ENCODE measurements around the gene NCR1. TPM values are rescaled to one million over a fixed set of nuclear protein-coding genes. Genes with fewer than 3 reads are reported as not detected.
"Not testable (repeated sequence)": the region's sequence is repeated elsewhere in the genome, so short reads cannot be mapped to it uniquely, and the experiment has no call there.

NCR1 gene, protein sequence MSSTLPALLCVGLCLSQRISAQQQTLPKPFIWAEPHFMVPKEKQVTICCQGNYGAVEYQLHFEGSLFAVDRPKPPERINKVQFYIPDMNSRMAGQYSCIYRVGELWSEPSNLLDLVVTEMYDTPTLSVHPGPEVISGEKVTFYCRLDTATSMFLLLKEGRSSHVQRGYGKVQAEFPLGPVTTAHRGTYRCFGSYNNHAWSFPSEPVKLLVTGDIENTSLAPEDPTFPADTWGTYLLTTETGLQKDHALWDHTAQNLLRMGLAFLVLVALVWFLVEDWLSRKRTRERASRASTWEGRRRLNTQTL
- total RNA-seq (2014; rRNA removed; shearing (Covaris generic)), result not detected in 2 replicates
- 0.33 TPM in 1 of 2 replicates, not detected in the other for polyA plus RNA-seq (2015; cell fraction: cytosol; rRNA removed)
- not detected in 2 replicates for polyA plus RNA-seq (2015; cell fraction: nucleus; rRNA removed)

DNA sequence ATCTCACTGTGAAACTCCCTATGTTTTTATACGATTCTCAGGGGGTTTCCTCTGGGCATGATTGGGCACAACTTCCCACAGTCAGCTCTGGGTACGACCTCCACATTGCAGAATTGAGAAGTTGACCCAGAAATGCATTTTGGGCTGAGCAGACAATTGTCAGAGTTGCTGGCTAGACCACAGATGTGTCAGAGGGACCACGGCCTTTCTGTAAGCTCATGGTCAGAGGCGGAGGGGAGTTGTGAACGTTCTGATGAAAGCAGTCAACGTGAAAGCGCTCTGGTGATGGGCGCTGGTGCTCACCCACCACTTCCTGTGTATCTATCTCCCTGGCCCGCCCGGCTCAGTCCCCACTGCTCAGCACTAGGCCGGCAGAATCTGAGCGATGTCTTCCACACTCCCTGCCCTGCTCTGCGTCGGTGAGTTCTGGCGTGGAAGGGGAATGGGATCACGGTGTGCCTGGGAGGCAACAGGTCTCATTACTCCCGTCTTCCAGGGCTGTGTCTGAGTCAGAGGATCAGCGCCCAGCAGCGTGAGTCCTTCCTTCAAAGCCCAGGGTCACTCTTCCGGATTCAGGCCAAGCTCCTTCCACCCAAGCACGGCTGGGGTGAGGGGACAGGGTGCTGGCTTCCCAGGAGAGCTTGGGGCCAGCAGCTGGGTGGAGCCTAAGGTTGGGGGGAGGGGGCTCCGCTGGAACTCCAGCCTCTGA lies at the start of gene NCR1:
Gene NCR1 (plus strand): TSS at position 346 of the 709 bp plus-strand sequence. CDS start 40 bp downstream, at position 386.
- DNase-seq (ENCODE audit: low read depth, low spot score), result no peak
- in situ Hi-C loops (cut with HindIII; ENCODE audit: low pct_unique_long_range_greater_than_20kb, low sequenced_read_pairs), result no loop called here

DNA sequence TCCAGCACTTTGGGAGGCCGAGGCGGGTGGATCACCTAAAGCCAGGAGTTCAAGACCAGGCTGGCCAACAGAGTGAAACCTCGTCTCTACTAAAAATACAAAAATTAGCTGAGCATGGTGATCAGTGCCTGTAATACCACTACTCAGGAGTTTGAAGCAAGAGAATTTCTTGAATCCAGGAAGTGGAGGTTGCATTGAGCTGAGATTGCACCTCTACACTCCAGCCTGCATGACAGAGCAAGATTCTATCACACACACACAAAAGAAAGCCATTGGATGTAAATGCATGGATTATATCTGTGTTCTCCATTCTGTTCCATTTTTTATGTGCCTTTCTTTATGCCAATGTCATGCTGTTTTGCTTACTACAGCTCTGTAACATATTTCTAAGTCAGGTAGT lies 47.5 kb upstream of the NCR1 start:
- in situ Hi-C loops (cut with HindIII; ENCODE audit: low pct_unique_long_range_greater_than_20kb, low sequenced_read_pairs); DNase-seq (ENCODE audit: low read depth, low spot score): not testable (repeated sequence)

DNA sequence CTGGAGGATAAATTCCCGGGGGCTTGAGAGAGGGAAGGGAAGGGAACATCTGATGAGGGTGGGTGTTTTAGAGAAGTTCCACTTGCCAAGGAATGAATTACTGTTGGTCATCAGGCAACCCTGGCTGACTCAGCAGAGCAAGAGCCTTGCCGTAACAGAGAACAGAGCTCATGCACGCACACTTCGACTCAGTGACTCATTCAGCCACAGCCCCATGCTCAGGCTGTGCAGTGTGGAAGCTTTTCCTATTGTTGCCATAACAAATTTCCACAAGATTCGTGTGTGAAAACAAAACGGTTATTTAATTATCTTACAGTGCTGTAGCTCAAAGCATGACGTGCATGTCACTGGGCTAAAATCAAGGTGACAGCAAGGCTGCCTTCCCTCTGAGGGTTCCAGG lies 46.5 kb upstream of the NCR1 start:
- in situ Hi-C loops (cut with HindIII; ENCODE audit: low pct_unique_long_range_greater_than_20kb, low sequenced_read_pairs); DNase-seq (ENCODE audit: low read depth, low spot score): not testable (repeated sequence)

DNA sequence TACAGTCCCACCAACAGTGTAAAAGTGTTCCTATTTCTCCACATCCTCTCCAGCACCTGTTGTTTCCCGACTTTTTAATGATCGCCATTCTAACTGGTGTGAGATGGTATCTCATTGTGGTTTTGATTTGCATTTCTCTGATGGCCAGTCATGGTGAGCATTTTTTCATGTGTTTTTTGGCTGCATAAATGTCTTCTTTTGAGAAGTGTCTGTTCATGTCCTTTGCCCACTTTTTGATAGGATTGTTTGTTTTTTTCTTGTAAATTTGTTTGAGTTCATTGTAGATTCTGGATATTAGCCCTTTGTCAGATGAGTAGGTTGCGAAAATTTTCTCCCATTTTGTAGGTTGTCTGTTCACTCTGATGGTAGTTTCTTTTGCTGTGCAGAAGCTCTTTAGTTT lies 42.5 kb upstream of the NCR1 start:
- DNase-seq (ENCODE audit: low read depth, low spot score); in situ Hi-C loops (cut with HindIII; ENCODE audit: low pct_unique_long_range_greater_than_20kb, low sequenced_read_pairs): not testable (repeated sequence)

DNA sequence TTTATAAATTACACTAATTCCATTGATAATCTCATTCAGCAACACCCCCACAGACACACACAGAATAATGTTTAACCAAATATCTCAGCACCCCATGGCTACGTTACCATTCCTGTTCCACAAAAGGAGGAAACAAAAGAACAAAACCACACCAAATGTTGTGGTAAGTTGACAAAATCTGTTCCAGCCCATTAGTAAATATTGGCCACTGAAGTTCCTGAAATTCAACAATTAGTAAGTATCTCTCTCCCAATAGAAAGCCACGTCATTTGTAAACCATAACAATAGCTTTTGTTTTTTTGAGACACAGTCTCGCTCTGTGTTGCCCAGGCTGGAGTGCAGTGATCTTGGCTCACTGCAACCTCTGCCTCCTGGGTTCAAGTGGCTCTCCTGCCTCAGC lies 34.3 kb upstream of the NCR1 start:
- no peak for DNase-seq (ENCODE audit: low read depth, low spot score)
- in situ Hi-C loops (cut with HindIII; ENCODE audit: low pct_unique_long_range_greater_than_20kb, low sequenced_read_pairs), result no loop called here

DNA sequence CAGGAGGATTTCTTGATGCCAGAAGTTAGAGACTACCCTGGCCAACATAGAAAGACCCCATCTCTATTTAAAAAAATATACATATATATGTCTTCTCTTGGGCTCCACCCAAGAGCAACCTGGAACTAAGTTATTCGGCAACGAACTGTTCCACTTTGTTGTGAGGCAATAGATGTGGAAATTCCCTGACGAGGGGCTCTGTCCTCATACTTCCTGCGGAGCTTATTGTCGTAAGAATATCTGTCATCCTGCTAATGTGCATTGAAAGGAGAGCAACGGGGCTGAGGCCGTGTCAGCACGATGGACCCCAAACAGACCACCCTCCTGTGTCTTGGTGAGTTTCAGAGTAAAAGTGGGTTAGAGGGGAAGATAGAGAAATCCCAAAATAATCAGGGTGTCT lies 32.0 kb upstream of the NCR1 start, which contains the start of gene FCAR:
Gene FCAR (plus strand): TSS at position 246 of the 400 bp plus-strand sequence. CDS start 55 bp downstream, at position 301.
- no peak for DNase-seq (ENCODE audit: low read depth, low spot score)
- in situ Hi-C loops (cut with HindIII; ENCODE audit: low pct_unique_long_range_greater_than_20kb, low sequenced_read_pairs), result no loop called here

DNA sequence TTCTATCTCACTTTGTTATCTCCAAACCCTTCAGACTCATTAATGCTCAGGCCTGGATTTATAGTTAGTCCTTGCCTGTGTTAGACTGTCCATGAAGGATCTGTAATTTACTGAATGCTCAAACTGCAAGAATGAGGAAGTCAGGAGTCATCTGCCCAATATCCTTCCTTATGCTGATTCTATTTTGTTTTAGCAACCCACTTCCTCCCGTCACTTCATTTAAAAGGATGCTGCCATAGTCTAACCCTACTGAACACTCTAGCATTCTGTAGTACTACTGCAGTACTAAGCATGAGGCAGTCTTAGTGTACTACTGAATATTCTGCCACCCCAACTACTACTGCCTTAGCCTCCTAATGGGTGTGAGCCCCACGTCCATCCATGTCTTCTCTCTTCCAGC lies 30.4 kb upstream of the NCR1 start:
- in situ Hi-C loops (cut with HindIII; ENCODE audit: low pct_unique_long_range_greater_than_20kb, low sequenced_read_pairs), result no loop called here
- no peak for DNase-seq (ENCODE audit: low read depth, low spot score)

DNA sequence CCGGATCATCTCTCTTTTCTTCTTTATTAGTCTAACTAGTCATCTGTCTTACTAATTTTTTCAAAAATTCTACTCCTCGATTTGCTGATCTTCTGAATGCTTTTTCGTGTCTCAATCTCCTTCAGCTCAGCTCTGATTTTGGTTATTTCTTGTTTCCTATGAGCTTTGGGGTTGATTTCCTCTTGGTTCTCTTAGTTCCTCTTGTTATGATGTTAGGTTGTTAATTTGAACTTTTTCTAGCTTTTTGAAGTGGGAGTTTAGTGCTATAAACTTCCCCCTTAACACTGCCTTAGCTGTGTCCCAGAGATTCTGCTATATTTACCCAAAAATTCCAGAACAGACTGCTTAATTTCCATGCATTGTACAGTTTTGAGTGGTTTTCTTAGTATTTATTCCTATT lies 28.5 kb upstream of the NCR1 start:
- DNase-seq (ENCODE audit: low read depth, low spot score), result no peak
- in situ Hi-C loops (cut with HindIII; ENCODE audit: low pct_unique_long_range_greater_than_20kb, low sequenced_read_pairs), result no loop called here

DNA sequence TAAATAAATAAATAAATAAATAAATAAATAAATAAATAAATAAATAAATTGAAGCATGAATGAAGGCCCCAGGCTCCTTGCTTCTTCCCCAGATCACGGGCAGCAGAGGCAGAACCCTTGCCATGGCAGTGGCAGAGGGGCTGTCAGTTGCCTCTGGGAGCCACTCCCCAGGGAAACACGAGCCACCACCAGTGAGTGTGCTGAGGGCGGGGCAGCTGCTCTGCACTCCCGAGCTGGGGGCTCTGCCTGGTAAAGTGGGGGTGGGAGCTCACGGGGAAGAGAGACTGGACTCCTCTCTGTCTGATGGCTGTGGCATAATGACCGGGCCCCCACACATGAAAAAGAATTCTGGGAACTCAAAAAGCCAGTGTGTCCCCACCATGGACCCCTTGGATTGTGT lies 24.1 kb upstream of the NCR1 start:
- no peak for DNase-seq (ENCODE audit: low read depth, low spot score)
- in situ Hi-C loops (cut with HindIII; ENCODE audit: low pct_unique_long_range_greater_than_20kb, low sequenced_read_pairs), result no loop called here

DNA sequence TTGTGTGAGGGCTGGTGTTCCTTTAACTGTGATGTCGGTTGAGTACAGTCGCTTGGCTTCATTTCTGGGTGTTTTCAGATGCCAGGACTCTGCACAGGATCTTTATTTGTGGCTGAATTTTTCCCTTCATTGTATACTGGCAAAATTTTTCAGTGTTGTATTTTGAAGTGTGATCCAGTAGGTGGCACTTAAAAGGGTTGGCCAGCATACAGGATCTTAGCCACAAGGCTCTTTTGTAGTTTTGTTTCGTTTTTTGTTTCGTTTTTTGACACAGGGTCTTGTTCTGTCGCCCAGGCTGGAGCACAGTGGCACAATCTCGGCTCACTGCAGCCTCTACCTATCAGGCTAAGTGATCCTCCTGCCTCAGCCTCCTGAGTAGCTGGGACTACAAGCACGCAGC lies 23.2 kb upstream of the NCR1 start:
- in situ Hi-C loops (cut with HindIII; ENCODE audit: low pct_unique_long_range_greater_than_20kb, low sequenced_read_pairs), result no loop called here
- DNase-seq (ENCODE audit: low read depth, low spot score), result peak; percentile 44

DNA sequence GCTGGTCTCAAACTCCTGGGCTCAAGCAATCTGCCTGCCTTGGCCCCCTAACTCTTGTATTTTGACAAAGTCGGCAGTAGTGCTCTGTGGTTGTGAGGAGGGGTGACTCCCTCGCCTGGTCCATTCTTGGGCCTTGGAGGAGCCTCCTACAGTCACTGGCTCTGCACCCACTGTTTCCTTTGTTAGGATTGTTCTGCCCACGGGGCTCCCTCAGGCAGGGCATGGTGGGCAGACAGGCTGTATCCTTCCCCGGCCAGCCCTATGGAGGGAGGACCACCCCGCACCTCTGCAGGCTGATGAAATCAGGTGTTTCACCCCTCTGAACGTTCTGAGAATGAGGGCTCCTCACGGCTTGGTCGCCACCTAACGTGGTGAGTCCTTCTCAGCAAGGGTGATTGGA lies 22.7 kb upstream of the NCR1 start:
- in situ Hi-C loops (cut with HindIII; ENCODE audit: low pct_unique_long_range_greater_than_20kb, low sequenced_read_pairs), result no loop called here
- DNase-seq (ENCODE audit: low read depth, low spot score), result no peak

DNA sequence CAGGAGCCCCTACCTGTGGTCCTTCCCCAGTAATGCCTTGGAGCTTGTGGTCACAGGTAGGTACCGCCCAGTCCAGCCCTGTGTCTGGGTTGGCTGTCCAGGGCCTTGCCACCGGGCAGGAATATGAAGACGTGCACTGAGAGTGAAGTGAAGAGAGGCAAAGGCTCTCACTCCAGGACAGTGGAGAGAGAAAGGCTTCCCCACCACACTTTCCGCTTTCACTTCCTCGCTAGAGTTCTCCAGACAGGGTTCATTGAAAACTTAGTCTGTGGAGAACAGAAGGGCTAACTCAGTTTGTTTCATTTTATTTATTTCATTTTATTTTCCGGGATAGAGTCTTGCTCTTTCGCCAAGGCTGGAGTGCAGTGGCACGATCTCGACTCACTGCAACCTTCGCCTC lies 17.7 kb upstream of the NCR1 start:
- in situ Hi-C loops (cut with HindIII; ENCODE audit: low pct_unique_long_range_greater_than_20kb, low sequenced_read_pairs), result no loop called here
- DNase-seq (ENCODE audit: low read depth, low spot score), result no peak

DNA sequence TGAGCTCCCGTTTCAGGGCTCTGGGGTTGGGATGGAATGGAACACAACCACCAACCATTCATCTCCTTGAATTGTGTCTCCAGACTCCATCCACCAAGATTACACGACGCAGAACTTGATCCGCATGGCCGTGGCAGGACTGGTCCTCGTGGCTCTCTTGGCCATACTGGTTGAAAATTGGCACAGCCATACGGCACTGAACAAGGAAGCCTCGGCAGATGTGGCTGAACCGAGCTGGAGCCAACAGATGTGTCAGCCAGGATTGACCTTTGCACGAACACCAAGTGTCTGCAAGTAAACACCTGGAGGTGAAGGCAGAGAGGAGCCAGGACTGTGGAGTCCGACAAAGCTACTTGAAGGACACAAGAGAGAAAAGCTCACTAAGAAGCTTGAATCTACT lies 16.4 kb upstream of the NCR1 start:
- in situ Hi-C loops (cut with HindIII; ENCODE audit: low pct_unique_long_range_greater_than_20kb, low sequenced_read_pairs), result no loop called here
- no peak for DNase-seq (ENCODE audit: low read depth, low spot score)

DNA sequence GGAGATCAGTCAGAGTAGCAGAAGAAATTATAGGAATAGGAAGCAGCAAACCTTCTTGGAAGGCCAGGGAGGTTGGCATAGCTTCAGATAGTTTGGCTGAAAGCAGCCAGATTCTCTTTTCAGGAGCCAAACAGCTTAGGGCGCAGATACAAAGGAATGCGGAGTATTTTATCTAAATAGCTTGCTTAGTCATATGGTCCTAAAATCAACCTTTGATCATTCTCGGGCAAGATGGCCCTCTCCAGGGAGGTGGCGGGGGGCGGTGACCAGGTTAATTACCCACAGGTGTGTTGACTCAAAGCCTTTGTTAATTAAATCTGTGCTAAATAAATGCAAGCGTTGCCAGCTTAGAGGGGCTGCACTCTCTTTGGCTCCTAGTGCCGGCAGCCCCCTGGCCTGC lies 12.5 kb upstream of the NCR1 start:
- no peak for DNase-seq (ENCODE audit: low read depth, low spot score)

DNA sequence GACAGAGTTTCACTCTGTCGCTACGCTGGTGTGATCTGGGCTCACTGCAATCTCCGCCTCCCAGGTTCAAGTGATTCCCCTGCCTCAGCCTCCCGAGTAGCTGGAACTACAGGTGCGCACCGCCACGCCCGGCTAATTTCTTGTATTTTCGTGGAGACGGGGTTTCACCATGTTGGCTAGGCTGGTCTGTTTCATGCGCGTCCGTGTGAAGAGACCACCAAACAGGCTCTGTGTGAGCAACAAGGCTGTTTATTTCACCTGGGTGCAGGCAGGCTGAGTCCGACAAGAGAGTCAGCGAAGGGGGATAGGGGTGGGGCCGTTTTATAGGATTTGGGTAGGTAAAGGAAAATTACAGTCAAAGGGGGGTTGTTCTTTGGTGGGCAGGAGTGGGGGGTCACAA lies 11.8 kb upstream of the NCR1 start:
- DNase-seq (ENCODE audit: low read depth, low spot score); in situ Hi-C loops (cut with HindIII; ENCODE audit: low pct_unique_long_range_greater_than_20kb, low sequenced_read_pairs): not testable (repeated sequence)

More for the DNA sequence above, 12.5 kb upstream of the NCR1 start:
- in situ Hi-C loops (cut with HindIII; ENCODE audit: low pct_unique_long_range_greater_than_20kb, low sequenced_read_pairs), result no loop called here

DNA sequence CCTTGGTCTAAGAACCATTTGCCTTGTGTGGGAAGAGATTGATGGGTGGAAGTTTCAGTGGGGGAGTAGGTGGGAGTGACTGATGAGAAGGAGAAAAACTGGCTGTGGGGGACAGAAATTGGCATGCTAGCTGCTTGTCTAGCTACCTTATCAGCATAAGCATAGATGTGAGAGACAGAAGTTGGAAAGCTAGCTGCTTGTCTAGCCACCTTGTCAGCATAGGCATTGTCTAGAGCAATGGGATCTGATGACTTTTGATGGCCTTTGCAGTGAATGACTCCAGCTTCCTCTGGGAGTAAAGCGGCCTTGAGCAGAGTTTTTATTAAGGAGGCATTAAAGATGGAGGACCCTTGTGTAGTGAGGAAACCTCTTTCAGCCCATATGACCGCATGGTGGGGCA lies 9.9 kb upstream of the NCR1 start:
- in situ Hi-C loops (cut with HindIII; ENCODE audit: low pct_unique_long_range_greater_than_20kb, low sequenced_read_pairs), result no loop called here
- no peak for DNase-seq (ENCODE audit: low read depth, low spot score)

DNA sequence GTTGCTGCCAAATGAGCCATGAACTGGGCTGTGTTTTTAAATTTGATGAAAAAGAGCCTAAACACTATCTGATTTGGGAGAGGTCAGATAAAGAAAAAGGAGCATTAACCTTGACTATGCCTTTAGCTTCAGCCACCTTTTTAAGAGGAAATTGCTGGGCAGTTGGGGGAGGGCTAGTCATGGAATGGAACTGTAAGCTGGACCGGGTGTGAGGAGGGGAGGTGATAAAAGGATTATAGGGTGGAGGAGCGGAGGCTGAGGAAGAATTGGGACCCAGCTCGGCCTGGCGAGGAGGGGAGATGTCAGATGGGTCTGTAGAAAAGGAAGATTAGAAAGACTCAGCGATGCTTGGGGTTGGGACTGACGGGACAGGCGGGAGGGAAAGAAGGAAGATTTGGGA lies 7.3 kb upstream of the NCR1 start:
- in situ Hi-C loops (cut with HindIII; ENCODE audit: low pct_unique_long_range_greater_than_20kb, low sequenced_read_pairs); DNase-seq (ENCODE audit: low read depth, low spot score): not testable (repeated sequence)

DNA sequence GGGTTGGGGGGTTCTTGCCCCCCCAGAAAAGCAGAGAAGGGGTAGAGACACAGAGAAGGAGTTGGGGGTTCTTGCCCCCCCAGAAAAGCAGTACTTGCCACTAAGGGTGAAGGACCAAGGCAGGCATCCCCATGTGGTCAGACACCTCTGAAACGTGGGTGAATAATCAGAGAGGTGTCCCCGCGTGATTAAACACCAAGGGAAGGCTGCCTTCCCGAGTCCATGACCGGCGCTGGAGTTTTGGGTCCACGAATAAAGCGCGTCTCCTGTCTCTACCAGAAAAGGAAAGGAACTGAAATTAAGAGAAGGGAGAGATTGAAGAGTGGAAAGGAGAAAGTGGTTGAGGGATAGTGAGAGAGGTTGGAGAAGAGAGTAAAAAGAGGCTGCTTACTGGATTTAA lies 6.3 kb upstream of the NCR1 start:
- in situ Hi-C loops (cut with HindIII; ENCODE audit: low pct_unique_long_range_greater_than_20kb, low sequenced_read_pairs); DNase-seq (ENCODE audit: low read depth, low spot score): not testable (repeated sequence)

DNA sequence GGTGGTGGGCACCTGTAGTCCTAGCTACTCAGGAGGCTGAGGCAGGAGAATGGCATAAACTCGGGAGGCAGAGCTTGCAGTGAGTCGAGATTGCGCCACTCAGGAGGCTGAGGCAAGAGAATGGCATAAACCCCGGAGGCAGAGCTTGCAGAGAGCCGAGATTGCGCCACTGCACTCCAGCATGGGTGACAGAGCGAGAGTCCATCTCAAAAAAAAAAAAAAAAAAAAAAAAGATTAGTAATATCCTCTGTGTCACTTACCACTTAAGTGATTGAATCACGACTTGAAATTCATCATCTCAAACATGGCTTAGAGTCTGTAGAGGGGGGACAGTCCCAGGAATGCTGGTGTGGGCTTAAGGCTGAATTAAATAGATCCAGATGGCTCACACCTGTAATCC lies 4.8 kb upstream of the NCR1 start:
- DNase-seq (ENCODE audit: low read depth, low spot score); in situ Hi-C loops (cut with HindIII; ENCODE audit: low pct_unique_long_range_greater_than_20kb, low sequenced_read_pairs): not testable (repeated sequence)

Data from SK-MEL-5 (cell line).